Neural cell (in vitro differentiated cells): ENCODE measurements around the gene UVRAG.

Experiments
- EZH2 ChIP-seq: fragments of 200-600, 300-800 bp; shearing (Covaris generic), sonication (generic); IDR thresholded peaks from 2 replicates; pipeline ENCODE4 v1.6.1; 2014; ENCODE audit warnings: antibody characterized with exemption, low read length, borderline replicate concordance, mild to moderate bottlenecking; ENCODE audit not compliant: insufficient read depth, poor library complexity, severe bottlenecking
- MXI1 ChIP-seq: fragments of 450-650 bp; conservative IDR thresholded peaks from 2 replicates; pipeline ENCODE4 v1.6.1; 2014; ENCODE audit warnings: antibody characterized with exemption, mild to moderate bottlenecking; ENCODE audit not compliant: poor library complexity, severe bottlenecking
- TF ChIP-seq, protein P1 (sequence below): fragments of 450-650 bp; IDR thresholded peaks from 2 replicates; pipeline ENCODE4 v1.5.1; 2014; ENCODE audit warnings: antibody characterized with exemption, mild to moderate bottlenecking, moderate library complexity; ENCODE audit not compliant: poor library complexity, severe bottlenecking

DNA sequence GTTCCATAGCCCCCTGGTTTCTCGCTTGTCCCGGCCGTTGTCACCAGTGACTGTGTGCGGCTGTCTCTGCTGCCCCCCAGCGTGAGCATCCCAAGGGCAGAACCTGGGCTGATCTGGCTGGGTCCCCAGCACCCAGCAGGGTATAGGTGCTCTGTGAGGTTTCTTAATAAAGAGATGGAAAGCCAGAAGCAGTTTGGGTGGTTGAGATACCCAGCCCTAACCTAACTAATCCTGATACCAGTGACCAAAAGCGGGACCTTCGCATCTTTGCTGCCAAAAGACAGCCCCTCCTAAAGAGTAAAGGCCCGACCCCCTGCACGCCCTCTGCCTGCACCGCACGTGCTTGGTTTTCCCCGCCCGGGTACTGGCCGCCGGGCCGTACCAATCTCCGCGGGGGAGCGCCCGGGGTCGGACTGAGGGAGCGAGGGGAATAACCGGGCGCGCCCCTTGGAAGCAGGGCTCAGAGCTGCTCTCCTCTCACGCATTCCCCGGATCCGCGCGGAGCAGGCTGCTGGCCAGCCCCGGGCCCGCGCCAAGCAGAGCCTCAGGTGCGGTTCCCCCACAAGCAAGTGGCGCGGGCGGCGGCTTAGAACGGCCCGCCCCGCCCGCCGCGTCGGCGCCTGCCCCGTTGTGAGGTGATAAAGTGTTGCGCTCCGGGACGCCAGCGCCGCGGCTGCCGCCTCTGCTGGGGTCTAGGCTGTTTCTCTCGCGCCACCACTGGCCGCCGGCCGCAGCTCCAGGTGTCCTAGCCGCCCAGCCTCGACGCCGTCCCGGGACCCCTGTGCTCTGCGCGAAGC, 46.7 kb upstream of the UVRAG start, which contains the start of gene DGAT2:
- TF ChIP-seq, protein P1, sequence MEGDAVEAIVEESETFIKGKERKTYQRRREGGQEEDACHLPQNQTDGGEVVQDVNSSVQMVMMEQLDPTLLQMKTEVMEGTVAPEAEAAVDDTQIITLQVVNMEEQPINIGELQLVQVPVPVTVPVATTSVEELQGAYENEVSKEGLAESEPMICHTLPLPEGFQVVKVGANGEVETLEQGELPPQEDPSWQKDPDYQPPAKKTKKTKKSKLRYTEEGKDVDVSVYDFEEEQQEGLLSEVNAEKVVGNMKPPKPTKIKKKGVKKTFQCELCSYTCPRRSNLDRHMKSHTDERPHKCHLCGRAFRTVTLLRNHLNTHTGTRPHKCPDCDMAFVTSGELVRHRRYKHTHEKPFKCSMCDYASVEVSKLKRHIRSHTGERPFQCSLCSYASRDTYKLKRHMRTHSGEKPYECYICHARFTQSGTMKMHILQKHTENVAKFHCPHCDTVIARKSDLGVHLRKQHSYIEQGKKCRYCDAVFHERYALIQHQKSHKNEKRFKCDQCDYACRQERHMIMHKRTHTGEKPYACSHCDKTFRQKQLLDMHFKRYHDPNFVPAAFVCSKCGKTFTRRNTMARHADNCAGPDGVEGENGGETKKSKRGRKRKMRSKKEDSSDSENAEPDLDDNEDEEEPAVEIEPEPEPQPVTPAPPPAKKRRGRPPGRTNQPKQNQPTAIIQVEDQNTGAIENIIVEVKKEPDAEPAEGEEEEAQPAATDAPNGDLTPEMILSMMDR: peak; percentile 32
- TF ChIP-seq EZH2: no peak
- peak; percentile 71 for TF ChIP-seq MXI1
